Sigmoid colon (tissue), 3 donors: ENCODE measurements around the gene SMARCA2.

Experiments used
- POLR2A ChIP-seq, 2 donors: fragments of 450-650 bp; IDR thresholded peaks; one replicate each; pipeline ENCODE4 v1.6.1; 2016; ENCODE audit warnings: antibody characterized with exemption in 2 of 2, mild to moderate bottlenecking in 2 of 2, moderate library complexity in 2 of 2
- TF ChIP-seq, protein P1 (sequence below), 4 experiments: fragments of 450-650 bp in 3 of 4; fragments of 200-600 bp in 1 of 4; IDR thresholded peaks; one replicate each; pipeline ENCODE4 v1.5.1; 2016 to 2019; ENCODE audit warnings: antibody characterized with exemption in 4 of 4, mild to moderate bottlenecking in 3 of 4, moderate library complexity in 2 of 4

DNA sequence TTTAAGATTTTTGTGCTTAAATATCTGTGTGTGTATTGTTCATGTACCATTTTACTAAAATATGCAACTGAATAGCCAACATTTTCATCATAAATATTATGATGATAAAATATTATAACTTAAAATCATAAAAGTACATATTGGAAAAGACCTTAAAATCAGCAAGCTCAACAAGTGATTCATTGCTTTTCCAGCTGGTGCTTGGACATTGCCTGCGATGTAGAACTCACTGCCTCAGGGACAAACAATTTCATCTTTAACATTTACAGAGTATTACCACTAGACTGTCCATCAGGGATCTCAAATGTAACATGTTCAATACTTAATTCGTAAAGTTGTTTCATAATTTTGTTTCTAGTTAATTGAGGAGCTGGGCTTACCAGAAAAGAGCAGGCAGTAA lies 17.5 kb upstream of the SMARCA2 start:
- TF ChIP-seq, protein P1, sequence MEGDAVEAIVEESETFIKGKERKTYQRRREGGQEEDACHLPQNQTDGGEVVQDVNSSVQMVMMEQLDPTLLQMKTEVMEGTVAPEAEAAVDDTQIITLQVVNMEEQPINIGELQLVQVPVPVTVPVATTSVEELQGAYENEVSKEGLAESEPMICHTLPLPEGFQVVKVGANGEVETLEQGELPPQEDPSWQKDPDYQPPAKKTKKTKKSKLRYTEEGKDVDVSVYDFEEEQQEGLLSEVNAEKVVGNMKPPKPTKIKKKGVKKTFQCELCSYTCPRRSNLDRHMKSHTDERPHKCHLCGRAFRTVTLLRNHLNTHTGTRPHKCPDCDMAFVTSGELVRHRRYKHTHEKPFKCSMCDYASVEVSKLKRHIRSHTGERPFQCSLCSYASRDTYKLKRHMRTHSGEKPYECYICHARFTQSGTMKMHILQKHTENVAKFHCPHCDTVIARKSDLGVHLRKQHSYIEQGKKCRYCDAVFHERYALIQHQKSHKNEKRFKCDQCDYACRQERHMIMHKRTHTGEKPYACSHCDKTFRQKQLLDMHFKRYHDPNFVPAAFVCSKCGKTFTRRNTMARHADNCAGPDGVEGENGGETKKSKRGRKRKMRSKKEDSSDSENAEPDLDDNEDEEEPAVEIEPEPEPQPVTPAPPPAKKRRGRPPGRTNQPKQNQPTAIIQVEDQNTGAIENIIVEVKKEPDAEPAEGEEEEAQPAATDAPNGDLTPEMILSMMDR (IDR thresholded peaks at IDR 0.05): no peak
- TF ChIP-seq POLR2A (IDR thresholded peaks at IDR 0.05): no peak
